Left lung (tissue), 10 donors: Measurements from ENCODE around the gene P2RY6. TPM values are rescaled to one million over a fixed set of nuclear protein-coding genes. Genes with fewer than 3 reads are reported as not detected.

Experiments
- ATAC-seq: fragments of 200-7000 bp; cut with Tn5 transposase; one replicate; pipeline ENCODE4 v1.9.1; 2020; ENCODE audit warnings: moderate library complexity
- DNase-seq, 4 donors: peaks; one replicate each; pipeline ENCODE4 v3.0.0-alpha.2; 2013 to 2020
- H3K27ac ChIP-seq, 2 donors: fragments of 200-600 bp; sonication (generic) in 1 of 2; one replicate each; pipeline versions ENCODE4 v1.5.0 to v1.8.0; 2020 to 2021
- H3K27me3 ChIP-seq, 2 donors: fragments of 200-600 bp; sonication (generic) in 1 of 2; one replicate each; pipeline versions ENCODE4 v1.5.0 to v1.8.0; 2020 to 2021
- H3K36me3 ChIP-seq, 2 donors: fragments of 200-600 bp; sonication (generic) in 1 of 2; one replicate each; pipeline versions ENCODE4 v1.5.0 to v1.8.0; 2020 to 2021
- H3K4me1 ChIP-seq, 2 donors: fragments of 200-600 bp; one replicate each; pipeline ENCODE4 v1.8.0; 2021
- H3K4me3 ChIP-seq, 2 donors: fragments of 200-600 bp; sonication (generic) in 1 of 2; one replicate each; pipeline versions ENCODE4 v1.5.0 to v1.8.0; 2020 to 2021; ENCODE audit warnings: mild to moderate bottlenecking in 1 of 2
- H3K9me3 ChIP-seq, 2 donors: fragments of 200-600 bp; sonication (generic) in 1 of 2; one replicate each; pipeline versions ENCODE4 v1.5.0 to v1.8.0; 2020 to 2021
- CTCF ChIP-seq, 2 donors: fragments of 200-600 bp; sonication (generic) in 1 of 2; IDR thresholded peaks; one replicate each; pipeline versions ENCODE4 v1.5.0 to v1.8.0; 2021; ENCODE audit warnings: antibody characterized with exemption in 2 of 2
- intact Hi-C, 2 donors: fragments of 100-400 bp; cut with DNase I; formaldehyde crosslinking; loops; one replicate each; pipeline versions ENCODE4 v1.11.2 to v1.14.2; 2022
- polyA plus RNA-seq, 6 donors: library from polyadenylated mRNA; unstranded; fragments of 120-200 nt; gene quantifications; one replicate each; pipeline ENCODE4 v1.2.1, GENCODE V29; 2013; ENCODE audit not compliant: insufficient read length in 6 of 6
- total RNA-seq, 2 donors: library from RNA; stranded (reverse); fragmentation: NEBNext Ultra II Directional; extraction: Animal tissue kit (Norgen Biotek cat#: 25700); gene quantifications; one replicate each; pipeline ENCODE4 v1.2.1, GENCODE V29; 2021
- donor health status: DM: no; HTN: yes; CAD: no.
- donor health status: DM: no; HTN: no; CAD: no.

P2RY6 gene
- total and polyA plus RNA-seq, 8 donors: 0.87 to 4.8 (median 1.9) TPM

GRCh38 chr11:73299751-73300150 lies 27.6 kb downstream of the P2RY6 start:
- Histone ChIP-seq H3K4me1 (peaks cover 0 to 20% of the 10 kb centered on the region in 2 donors), H3K27ac (no peak overlapping the region), H3K9me3 (no peaks in the 10 kb centered on the region), H3K36me3 (peaks cover 0 to 7% of the 10 kb centered on the region in 2 donors), H3K4me3 (no peak overlapping the region), H3K27me3 (no peaks in the 10 kb centered on the region)
- DNase-seq: no peak
- intact Hi-C loops: no loop called here
- no peak for ATAC-seq
- TF ChIP-seq CTCF (IDR thresholded peaks at IDR 0.05): no peak

GRCh38 chr11:73306069-73306841 lies 34.1 kb downstream of the P2RY6 start:
- peak overlapping the region; percentile 81 to 93 for H3K27ac ChIP-seq
- DNase-seq (peak in 1 of 4 donors; percentile 65), ATAC-seq (no peak)
- TF ChIP-seq CTCF (IDR thresholded peaks at IDR 0.05): no peak
- H3K9me3 ChIP-seq: no peaks in the 10 kb centered on the region
- peaks cover 0 to 20% of the 10 kb centered on the region in 2 donors for H3K27me3 ChIP-seq
- H3K36me3 ChIP-seq: no peaks in the 10 kb centered on the region
- H3K4me1 ChIP-seq: peaks cover 14 to 46% of the 10 kb centered on the region in 2 donors
- no peak overlapping the region for H3K4me3 ChIP-seq
- intact Hi-C loops: loop anchor here in 1 of 2 donors (5.0 kb wide), 1 partner anchor 36 kb away; no protein-coding TSS in a partner anchor

- H3K36me3 ChIP-seq: peaks cover 0 to 3% of the 10 kb centered on the region in 2 donors
- ATAC-seq (no peak), DNase-seq (peak in 1 of 4 donors; percentile 62)
- H3K27ac ChIP-seq: peak overlapping the region; percentile 81 to 93
- TF ChIP-seq CTCF (IDR thresholded peaks at IDR 0.05): no peak
- H3K4me3 ChIP-seq: peak overlapping the region; percentile 58 to 69
- intact Hi-C loops: loop anchor here in 1 of 2 donors (5.0 kb wide), 1 partner anchor 35 kb away; no protein-coding TSS in a partner anchor
- H3K4me1 ChIP-seq: peaks cover 16 to 53% of the 10 kb centered on the region in 2 donors
- H3K9me3 ChIP-seq: no peaks in the 10 kb centered on the region
- peaks cover 0 to 20% of the 10 kb centered on the region in 2 donors for H3K27me3 ChIP-seq
Measured at GRCh38 chr11:73306977-73307322, 34.8 kb downstream of the P2RY6 start.

- Histone ChIP-seq H3K4me3 (peak overlapping the region; percentile 58 to 69), H3K9me3 (no peaks in the 10 kb centered on the region), H3K36me3 (peaks cover 0 to 3% of the 10 kb centered on the region in 2 donors), H3K4me1 (peaks cover 16 to 58% of the 10 kb centered on the region in 2 donors), H3K27me3 (peaks cover 0 to 20% of the 10 kb centered on the region in 2 donors), H3K27ac (peak overlapping the region; percentile 93 to 97)
- TF ChIP-seq CTCF (IDR thresholded peaks at IDR 0.05): peak; percentile 69 to 85
- intact Hi-C loops: loop anchor here in 1 of 2 donors (5.0 kb wide), 1 partner anchor 35 kb away; no protein-coding TSS in a partner anchor
- peak; percentile 97 to 99 (median 98) for DNase-seq
- ATAC-seq: peak; percentile 74
Measured at GRCh38 chr11:73307323-73308002, 35.3 kb downstream of the P2RY6 start.
